Astrocyte (in vitro differentiated cells and primary cell): ENCODE results near the gene TIMELESS. TPM values are rescaled to one million over a fixed set of nuclear protein-coding genes. Genes with fewer than 3 reads are reported as not detected.

Experiments used
- DNase-seq: peaks from one replicate; pipeline ENCODE4 v3.0.0-alpha.2; 2010; ENCODE audit warnings: low read depth
- FAIRE-seq: peaks from 2 replicates; lab custom pipeline; 2011; peaks lifted over from hg19 to GRCh38; lab: Jason Lieb, UNC
- H2AFZ ChIP-seq: 2 replicates; pipeline ENCODE4 v1.6.0; 2012; ENCODE audit warnings: low read depth, low read length, inconsistent platforms
- H3K27ac ChIP-seq: 2 replicates; pipeline ENCODE4 v1.5.1; 2011; ENCODE audit warnings: low read depth, low read length, inconsistent platforms
- H3K27me3 ChIP-seq: 2 replicates; pipeline ENCODE4 v1.6.0; 2011; ENCODE audit warnings: low read length, inconsistent platforms; ENCODE audit not compliant: insufficient read depth
- H3K36me3 ChIP-seq: 2 replicates; pipeline ENCODE4 v1.5.1; 2011; ENCODE audit warnings: low read length, inconsistent platforms; ENCODE audit not compliant: insufficient read depth
- H3K4me1 ChIP-seq: 2 replicates; pipeline ENCODE4 v1.5.1; 2011; ENCODE audit warnings: low read length, inconsistent platforms; ENCODE audit not compliant: insufficient read depth
- H3K4me2 ChIP-seq: 2 replicates; pipeline ENCODE4 v1.6.0; 2012; ENCODE audit warnings: low read length, inconsistent platforms
- H3K4me3 ChIP-seq: 2 replicates; pipeline ENCODE4 v1.5.1; 2011; ENCODE audit warnings: low read depth, mild to moderate bottlenecking, low read length, inconsistent platforms; ENCODE audit not compliant: insufficient read depth
- H3K79me2 ChIP-seq: 2 replicates; pipeline ENCODE4 v1.6.0; 2012; ENCODE audit warnings: mild to moderate bottlenecking, low read length, inconsistent platforms; ENCODE audit not compliant: insufficient read depth
- H3K9ac ChIP-seq: 2 replicates; pipeline ENCODE4 v1.6.0; 2012; ENCODE audit warnings: mild to moderate bottlenecking, low read length, inconsistent platforms
- H3K9me3 ChIP-seq: 2 replicates; pipeline ENCODE4 v1.5.1; 2012; ENCODE audit warnings: low read depth, mild to moderate bottlenecking, low read length, inconsistent platforms; ENCODE audit not compliant: insufficient read depth
- H4K20me1 ChIP-seq: 2 replicates; pipeline ENCODE4 v1.6.0; 2012; ENCODE audit warnings: low read length, inconsistent platforms; ENCODE audit not compliant: insufficient read depth
- H3K27ac Mint-ChIP-seq: one replicate; pipeline ENCODE4 v1.8.0; 2021; ENCODE audit warnings: mild to moderate bottlenecking, mixed read lengths; ENCODE audit not compliant: unreplicated experiment
- H3K27me3 Mint-ChIP-seq: one replicate; pipeline ENCODE4 v1.8.0; 2021; ENCODE audit warnings: low read depth, mixed read lengths; ENCODE audit not compliant: unreplicated experiment
- H3K36me3 Mint-ChIP-seq: one replicate; pipeline ENCODE4 v1.8.0; 2021; ENCODE audit warnings: low read depth, mixed read lengths; ENCODE audit not compliant: unreplicated experiment
- H3K4me1 Mint-ChIP-seq: one replicate; pipeline ENCODE4 v1.8.0; 2021; ENCODE audit warnings: low read depth, mixed read lengths; ENCODE audit not compliant: unreplicated experiment
- H3K4me3 Mint-ChIP-seq: one replicate; pipeline ENCODE4 v1.8.0; 2021; ENCODE audit warnings: mild to moderate bottlenecking, moderate library complexity, mixed read lengths; ENCODE audit not compliant: unreplicated experiment
- H3K9me3 Mint-ChIP-seq: one replicate; pipeline ENCODE4 v1.8.0; 2021; ENCODE audit warnings: mild to moderate bottlenecking, mixed read lengths; ENCODE audit not compliant: unreplicated experiment
- CTCF ChIP-seq: IDR thresholded peaks from 2 replicates; pipeline ENCODE4 v1.5.1; 2011; ENCODE audit warnings: low read depth, mild to moderate bottlenecking, inconsistent platforms, low read length, moderate library complexity; ENCODE audit not compliant: insufficient read depth
- EZH2 ChIP-seq: IDR thresholded peaks from 2 replicates; pipeline ENCODE4 v1.6.1; 2012; ENCODE audit warnings: mild to moderate bottlenecking, low read length, inconsistent platforms; ENCODE audit not compliant: insufficient read depth
- total RNA-seq: library from RNA; stranded (reverse); gene quantifications from 2 replicates; pipeline ENCODE4 v1.2.1, GENCODE V29; 2021

Gene TIMELESS
- total RNA-seq, 1 donor from 2014 or later, result 8.5 TPM

GRCh38 chr12:56479625-56480024, 30.4 kb upstream of the TIMELESS start:
- no peak for TF ChIP-seq EZH2
- H3K79me2 ChIP-seq, result peaks cover 5% of the 10 kb centered on the region
- no peak for FAIRE-seq

GRCh38 chr12:56477521-56478225, 28.4 kb upstream of the TIMELESS start:
- Histone ChIP-seq H3K4me2 (no peak overlapping the region), H3K9ac (no peak overlapping the region), H4K20me1 (peaks cover 10% of the 10 kb centered on the region), H3K9me3 (no peaks in the 10 kb centered on the region), H3K36me3 (no peaks in the 10 kb centered on the region), H3K4me3 (no peak overlapping the region), H2AFZ (no peak overlapping the region), H3K79me2 (peaks cover 5% of the 10 kb centered on the region), H3K27ac (no peak overlapping the region), H3K4me1 (no peaks in the 10 kb centered on the region), H3K27me3 (no peaks in the 10 kb centered on the region)
- Mint-ChIP-seq H3K4me1 (peaks cover 6% of the 10 kb centered on the region), H3K36me3 (peaks cover 3% of the 10 kb centered on the region), H3K27me3 (no peaks in the 10 kb centered on the region), H3K9me3 (no peaks in the 10 kb centered on the region), H3K27ac (no peak overlapping the region), H3K4me3 (no peak overlapping the region)
- no peak for DNase-seq
- FAIRE-seq, result no peak
- TF ChIP-seq CTCF (no peak), EZH2 (no peak)

More at GRCh38 chr12:56479625-56480024, 30.4 kb upstream of the TIMELESS start:
- Histone ChIP-seq H2AFZ (no peak overlapping the region), H3K4me1 (no peaks in the 10 kb centered on the region), H3K36me3 (no peaks in the 10 kb centered on the region), H3K4me3 (no peak overlapping the region), H3K9me3 (no peaks in the 10 kb centered on the region), H4K20me1 (peaks cover 10% of the 10 kb centered on the region), H3K9ac (no peak overlapping the region), H3K4me2 (no peak overlapping the region), H3K27ac (no peak overlapping the region), H3K27me3 (no peaks in the 10 kb centered on the region)
- peaks cover 6% of the 10 kb centered on the region for H3K4me1 Mint-ChIP-seq
- H3K27ac Mint-ChIP-seq, result no peak overlapping the region
- no peaks in the 10 kb centered on the region for H3K9me3 Mint-ChIP-seq
- DNase-seq, result no peak
- H3K36me3 Mint-ChIP-seq, result no peaks in the 10 kb centered on the region
- H3K27me3 Mint-ChIP-seq, result no peaks in the 10 kb centered on the region
- no peak overlapping the region for H3K4me3 Mint-ChIP-seq

- H3K9ac ChIP-seq, result no peak overlapping the region
- H3K27ac ChIP-seq, result no peak overlapping the region
- no peak overlapping the region for H2AFZ ChIP-seq
- Mint-ChIP-seq H3K27me3 (no peaks in the 10 kb centered on the region), H3K4me1 (peaks cover 8% of the 10 kb centered on the region), H3K9me3 (no peaks in the 10 kb centered on the region), H3K4me3 (no peak overlapping the region), H3K36me3 (peaks cover 3% of the 10 kb centered on the region), H3K27ac (no peak overlapping the region)
- H3K9me3 ChIP-seq, result no peaks in the 10 kb centered on the region
- H3K4me1 ChIP-seq, result no peaks in the 10 kb centered on the region
- H3K79me2 ChIP-seq, result peaks cover 7% of the 10 kb centered on the region
- DNase-seq (no peak), FAIRE-seq (no peak)
- H3K36me3 ChIP-seq, result no peaks in the 10 kb centered on the region
- no peak for TF ChIP-seq EZH2
- TF ChIP-seq CTCF, result no peak
- H3K4me3 ChIP-seq, result no peak overlapping the region
- no peak overlapping the region for H3K4me2 ChIP-seq
- H3K27me3 ChIP-seq, result no peaks in the 10 kb centered on the region
- H4K20me1 ChIP-seq, result peaks cover 10% of the 10 kb centered on the region
Observed at GRCh38 chr12:56476972-56477432, 27.8 kb upstream of the TIMELESS start.
